WTC11 (cell line): Measurements from ENCODE around the gene PRKAR1B. TPM values are rescaled to one million over a fixed set of nuclear protein-coding genes. Genes with fewer than 3 reads are reported as not detected.

Source experiments
- ATAC-seq: fragments of 200-7000 bp; cut with Tn5 transposase; 2 replicates; pipeline ENCODE4 v1.10.0; 2021; ENCODE audit warnings: mild to moderate bottlenecking, moderate library complexity
- CTCF ChIA-PET: fragments of 300-600 bp; sonication (Branson Sonifier 250); formaldehyde crosslinking; loops from one replicate; lab custom pipeline; 2021; ENCODE audit warnings: antibody characterized with exemption; lab: Charles Lee
- POLR2A ChIA-PET: fragments of 350-600 bp; sonication (Branson Sonifier 250); formaldehyde crosslinking; loops from one replicate; lab custom pipeline; 2021; ENCODE audit warnings: antibody characterized with exemption; lab: Charles Lee
- DNase-seq: peaks from one replicate; pipeline ENCODE4 v3.0.0; 2021; ENCODE audit warnings: low spot score
- H3K27ac Mint-ChIP-seq: 2 replicates; pipeline ENCODE4 v1.8.0; 2021; ENCODE audit warnings: mixed read lengths
- H3K27me3 Mint-ChIP-seq: 2 replicates; pipeline ENCODE4 v1.8.0; 2021; ENCODE audit warnings: low read depth, mild to moderate bottlenecking, moderate library complexity, mixed read lengths
- H3K36me3 Mint-ChIP-seq: 2 replicates; pipeline ENCODE4 v1.8.0; 2021; ENCODE audit warnings: mixed read lengths
- H3K4me1 Mint-ChIP-seq: 2 replicates; pipeline ENCODE4 v1.8.0; 2022; ENCODE audit warnings: mixed read lengths
- H3K4me3 Mint-ChIP-seq: 2 replicates; pipeline ENCODE4 v1.8.0; 2021; ENCODE audit warnings: mild to moderate bottlenecking, moderate library complexity, mixed read lengths
- H3K9me3 Mint-ChIP-seq: 2 replicates; pipeline ENCODE4 v1.8.0; 2021; ENCODE audit warnings: mixed read lengths
- AR ChIP-seq: fragments of 250-450 bp; sonication (Bioruptor Pico); IDR thresholded peaks from 2 replicates; pipeline ENCODE4 v1.9.0; 2021; ENCODE audit warnings: mild to moderate bottlenecking
- ATF2 ChIP-seq: sonication (generic); formaldehyde crosslinking; IDR thresholded peaks from 2 replicates; pipeline ENCODE4 v1.8.1; 2022; ENCODE audit warnings: low read depth, missing genetic modification reagents, borderline replicate concordance
- ATF3 ChIP-seq: sonication (generic); formaldehyde crosslinking; conservative IDR thresholded peaks from 2 replicates; pipeline ENCODE4 v1.8.1; 2022; ENCODE audit warnings: mild to moderate bottlenecking, missing genetic modification reagents
- ATF6 ChIP-seq: sonication (generic); formaldehyde crosslinking; IDR thresholded peaks from 2 replicates; pipeline ENCODE4 v1.8.1; 2023; ENCODE audit warnings: mild to moderate bottlenecking, missing genetic modification reagents
- CREB1 ChIP-seq: sonication (generic); formaldehyde crosslinking; IDR thresholded peaks from 2 replicates; pipeline ENCODE4 v1.8.0; 2023; ENCODE audit warnings: mild to moderate bottlenecking, missing genetic modification reagents
- E2F1 ChIP-seq: sonication (generic); formaldehyde crosslinking; IDR thresholded peaks from 2 replicates; pipeline ENCODE4 v1.8.0; 2022; ENCODE audit warnings: mild to moderate bottlenecking, missing genetic modification reagents
- E2F5 ChIP-seq: sonication (generic); formaldehyde crosslinking; IDR thresholded peaks from 2 replicates; pipeline ENCODE4 v1.8.1; 2022; ENCODE audit warnings: mild to moderate bottlenecking, moderate library complexity, missing genetic modification reagents
- ETV6 ChIP-seq: sonication (generic); formaldehyde crosslinking; IDR thresholded peaks from 2 replicates; pipeline ENCODE4 v1.8.1; 2022; ENCODE audit warnings: mild to moderate bottlenecking, missing genetic modification reagents
- FOXJ3 ChIP-seq: sonication (generic); formaldehyde crosslinking; IDR thresholded peaks from 2 replicates; pipeline ENCODE4 v1.9.0; 2021; ENCODE audit warnings: missing genetic modification reagents, mild to moderate bottlenecking, borderline replicate concordance
- FOXK1 ChIP-seq: sonication (generic); formaldehyde crosslinking; IDR thresholded peaks from 2 replicates; pipeline ENCODE4 v1.8.0; 2022; ENCODE audit warnings: mild to moderate bottlenecking, moderate library complexity, missing genetic modification reagents
- HMGA2 ChIP-seq: fragments of 250-450 bp; sonication (Bioruptor Pico); IDR thresholded peaks from 2 replicates; pipeline ENCODE4 v1.4.0; 2021; ENCODE audit warnings: mild to moderate bottlenecking, moderate library complexity
- JAZF1 ChIP-seq: fragments of 250-450 bp; sonication (Bioruptor Pico); IDR thresholded peaks from 2 replicates; pipeline ENCODE4 v1.9.0; 2021; ENCODE audit warnings: moderate library complexity, mild to moderate bottlenecking, inconsistent platforms
- JUN ChIP-seq: sonication (generic); formaldehyde crosslinking; IDR thresholded peaks from 2 replicates; pipeline ENCODE4 v1.8.0; 2023; ENCODE audit warnings: mild to moderate bottlenecking, missing genetic modification reagents
- KAT7 ChIP-seq: sonication (generic); formaldehyde crosslinking; IDR thresholded peaks from 2 replicates; pipeline ENCODE4 v1.8.1; 2023; ENCODE audit warnings: missing genetic modification reagents, mild to moderate bottlenecking, borderline replicate concordance
- MXD4 ChIP-seq: fragments of 250-450 bp; sonication (Bioruptor Pico); IDR thresholded peaks from 2 replicates; pipeline ENCODE4 v1.8.0; 2021; ENCODE audit warnings: mild to moderate bottlenecking, moderate library complexity, borderline replicate concordance
- NR1H2 ChIP-seq: sonication (generic); formaldehyde crosslinking; IDR thresholded peaks from 2 replicates; pipeline ENCODE4 v1.9.0; 2021; ENCODE audit warnings: mild to moderate bottlenecking, moderate library complexity, missing genetic modification reagents
- PRRX2 ChIP-seq: fragments of 250-450 bp; sonication (Bioruptor Pico); IDR thresholded peaks from 2 replicates; pipeline ENCODE4 v1.8.0; 2021; ENCODE audit warnings: mild to moderate bottlenecking
- SP1 ChIP-seq: sonication (generic); formaldehyde crosslinking; conservative IDR thresholded peaks from 2 replicates; pipeline ENCODE4 v1.8.1; 2022; ENCODE audit warnings: missing genetic modification reagents
- STAT6 ChIP-seq: sonication (generic); formaldehyde crosslinking; conservative IDR thresholded peaks from 2 replicates; pipeline ENCODE4 v1.8.1; 2023; ENCODE audit warnings: mild to moderate bottlenecking, low read depth, missing genetic modification reagents, moderate library complexity
- USF1 ChIP-seq: sonication (generic); formaldehyde crosslinking; IDR thresholded peaks from 2 replicates; pipeline ENCODE4 v1.8.0; 2022; ENCODE audit warnings: mild to moderate bottlenecking, missing genetic modification reagents
- ZNF138 ChIP-seq: sonication (generic); formaldehyde crosslinking; conservative IDR thresholded peaks from 2 replicates; pipeline ENCODE4 v1.8.1; 2022; ENCODE audit warnings: mild to moderate bottlenecking, moderate library complexity, missing genetic modification reagents
- ZNF396 ChIP-seq: fragments of 250-450 bp; sonication (Bioruptor Pico); IDR thresholded peaks from 2 replicates; pipeline ENCODE4 v1.8.0; 2021; ENCODE audit warnings: mild to moderate bottlenecking, moderate library complexity, borderline replicate concordance
- ZNF416 ChIP-seq: fragments of 250-450 bp; sonication (Bioruptor Pico); IDR thresholded peaks from 2 replicates; pipeline ENCODE4 v1.9.0; 2021; ENCODE audit warnings: mild to moderate bottlenecking, inconsistent platforms
- total RNA-seq: library from RNA; stranded (reverse); gene quantifications from 3 replicates; pipeline ENCODE4 v1.2.3, GENCODE V29; 2021

PRKAR1B gene
- total RNA-seq, 1 experiment from 2014 or later = 43.6 TPM

- TF ChIP-seq AR (CRISPR knock-in tag) (no peak), E2F5 (CRISPR knock-in tag) (no peak), SP1 (CRISPR knock-in tag) (no peak)
- TF ChIP-seq, all 79 proteins: peak for 0
Observed at GRCh38 chr7:683526-684205, 43.4 kb downstream of the PRKAR1B start (continued).

GRCh38 chr7:682810-683209, 44.3 kb downstream of the PRKAR1B start:
- Mint-ChIP-seq H3K9me3 (peaks cover 34% of the 10 kb centered on the region), H3K4me1 (no peaks in the 10 kb centered on the region), H3K36me3 (peaks cover 66% of the 10 kb centered on the region), H3K4me3 (no peak overlapping the region), H3K27ac (no peak overlapping the region), H3K27me3 (no peaks in the 10 kb centered on the region)
- ChIA-PET POLR2A (interaction anchor here (0.6 kb wide), 1 partner anchor 226 kb away, joined by 3 read pairs; no protein-coding TSS in a partner anchor), CTCF (interaction anchor here (1.3 kb wide), 1 partner anchor 17 kb away, joined by 3 read pairs; no protein-coding TSS in a partner anchor)
- no peak for ATAC-seq
- TF ChIP-seq ETV6 (CRISPR knock-in tag) (no peak), STAT6 (no peak), NR1H2 (CRISPR knock-in tag) (no peak), FOXJ3 (CRISPR knock-in tag) (no peak), CREB1 (CRISPR knock-in tag) (no peak), FOXK1 (CRISPR knock-in tag) (no peak), ZNF396 (CRISPR knock-in tag) (no peak), JUN (CRISPR knock-in tag) (no peak), ATF3 (CRISPR knock-in tag) (no peak), ATF2 (CRISPR knock-in tag) (no peak), E2F1 (CRISPR knock-in tag) (no peak), ZNF138 (CRISPR knock-in tag) (no peak), USF1 (no peak), KAT7 (CRISPR knock-in tag) (no peak), HMGA2 (CRISPR knock-in tag) (no peak), MXD4 (CRISPR knock-in tag) (no peak), PRRX2 (no peak), JAZF1 (no peak), ZNF416 (CRISPR knock-in tag) (no peak), ATF6 (CRISPR knock-in tag) (no peak)
- DNase-seq = peak; percentile 5
